ENCODE measurements around the gene TBL1XR1.
A peak's percentile ranks its signal among the peaks of the same experiment; 100 is the strongest.
"Not testable (repeated sequence)": the region's sequence is repeated elsewhere in the genome, so short reads cannot be mapped to it uniquely, and the experiment has no call there.

Gene TBL1XR1

DNA sequence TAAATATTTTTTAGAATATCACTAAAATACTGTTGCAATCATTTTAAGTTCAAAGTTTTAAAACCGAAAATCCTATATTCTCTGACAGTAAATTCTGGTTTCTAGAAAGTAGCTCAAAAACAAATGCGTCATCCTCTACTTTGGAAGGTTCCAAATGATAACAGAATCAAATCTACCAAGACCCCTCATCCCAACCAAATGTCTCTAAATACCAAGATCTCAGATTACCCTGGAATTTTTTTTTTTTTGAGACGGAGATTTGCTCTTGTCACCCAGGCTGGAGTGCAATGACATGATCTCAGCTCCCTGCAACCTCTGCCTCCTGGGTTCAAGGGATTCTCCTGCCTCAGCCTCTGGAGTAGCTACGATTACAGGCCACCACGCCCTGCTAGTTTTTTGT, 16.8 kb downstream of the TBL1XR1 start:
- DNase-seq, result no peak

DNA sequence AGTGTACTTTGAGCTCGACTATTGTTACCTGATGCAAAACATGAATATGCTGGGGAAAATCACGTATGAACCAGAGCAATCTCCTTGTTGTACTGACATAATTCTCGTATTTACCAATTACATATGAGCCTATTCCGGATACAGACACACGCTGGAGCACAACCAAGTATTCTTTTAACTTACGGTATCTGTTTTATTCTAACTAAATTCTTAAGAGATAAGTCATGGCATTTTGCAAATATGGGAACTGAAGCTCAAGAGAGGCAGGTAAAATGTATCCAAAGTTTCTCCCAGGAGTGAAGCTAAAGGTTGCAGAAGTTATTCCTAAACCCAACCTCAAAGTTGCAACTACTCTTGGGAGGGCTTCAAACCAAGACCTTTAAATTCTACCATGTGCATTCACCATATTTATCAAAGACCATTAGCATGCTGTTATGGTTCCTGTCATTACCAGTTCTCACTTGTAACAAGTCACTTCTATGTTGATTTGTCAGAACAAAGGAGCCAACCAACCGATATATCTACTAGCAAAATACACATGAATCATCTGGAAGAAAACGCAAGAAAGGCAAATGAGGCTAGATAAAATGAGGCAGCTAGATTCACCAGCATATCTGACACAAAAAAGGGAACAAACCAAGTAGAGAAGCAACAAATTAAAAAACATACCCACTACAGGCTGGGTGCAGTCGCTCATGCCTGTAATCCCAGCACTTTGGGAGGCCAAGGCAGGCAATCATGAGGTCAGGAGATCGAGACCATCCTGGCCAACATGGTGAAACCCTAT, 17.8 kb downstream of the TBL1XR1 start:
- no peak for DNase-seq

DNA sequence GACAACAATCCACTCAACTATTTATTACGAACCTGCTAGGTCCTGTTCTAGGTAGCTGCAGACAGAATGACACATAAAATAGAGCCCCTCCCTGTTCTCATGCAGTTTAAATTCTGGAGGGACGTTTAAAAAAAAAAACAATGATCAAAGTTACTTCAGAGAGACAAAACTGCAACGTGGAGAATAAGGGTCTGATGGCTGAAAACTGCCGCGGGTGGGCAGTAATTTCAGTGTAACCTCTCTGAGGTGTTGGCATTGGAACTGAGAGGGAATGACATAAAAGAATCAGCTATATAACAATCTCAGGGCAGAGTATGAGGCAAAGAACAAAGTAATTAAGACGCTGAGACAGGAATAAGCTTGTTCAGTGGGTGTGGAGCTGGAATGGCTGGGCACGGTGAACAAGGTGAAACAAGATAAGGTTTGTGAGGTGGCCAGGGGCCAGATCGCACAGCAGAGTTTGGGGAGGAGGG, 19.5 kb downstream of the TBL1XR1 start:
- no peak for DNase-seq

DNA sequence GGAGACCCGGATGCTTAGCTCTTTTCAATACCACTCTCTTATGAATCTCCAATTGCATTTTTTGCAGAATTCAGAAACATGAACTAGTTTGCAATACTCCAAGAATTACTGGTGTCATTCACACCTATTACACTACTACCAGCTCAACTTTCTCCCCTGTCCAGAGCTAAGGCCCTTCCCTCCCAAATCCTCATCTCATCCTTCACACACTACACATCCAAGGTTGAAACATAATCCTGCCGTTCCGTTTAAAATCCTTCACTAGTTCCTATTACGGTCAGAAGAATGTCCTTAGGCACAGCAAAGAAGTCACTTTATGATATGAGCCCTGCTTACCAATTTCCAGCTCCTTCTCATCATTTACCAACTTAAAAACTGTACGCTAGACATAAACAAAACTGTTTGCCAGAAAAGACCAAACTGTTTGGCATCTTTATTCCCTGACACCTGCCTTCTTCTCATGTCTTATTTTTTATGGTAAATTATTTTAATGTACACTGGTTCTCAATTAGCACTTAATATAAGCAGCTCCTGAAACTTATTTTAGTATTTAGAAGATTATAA, 22.6 kb downstream of the TBL1XR1 start:
- no peak for DNase-seq

DNA sequence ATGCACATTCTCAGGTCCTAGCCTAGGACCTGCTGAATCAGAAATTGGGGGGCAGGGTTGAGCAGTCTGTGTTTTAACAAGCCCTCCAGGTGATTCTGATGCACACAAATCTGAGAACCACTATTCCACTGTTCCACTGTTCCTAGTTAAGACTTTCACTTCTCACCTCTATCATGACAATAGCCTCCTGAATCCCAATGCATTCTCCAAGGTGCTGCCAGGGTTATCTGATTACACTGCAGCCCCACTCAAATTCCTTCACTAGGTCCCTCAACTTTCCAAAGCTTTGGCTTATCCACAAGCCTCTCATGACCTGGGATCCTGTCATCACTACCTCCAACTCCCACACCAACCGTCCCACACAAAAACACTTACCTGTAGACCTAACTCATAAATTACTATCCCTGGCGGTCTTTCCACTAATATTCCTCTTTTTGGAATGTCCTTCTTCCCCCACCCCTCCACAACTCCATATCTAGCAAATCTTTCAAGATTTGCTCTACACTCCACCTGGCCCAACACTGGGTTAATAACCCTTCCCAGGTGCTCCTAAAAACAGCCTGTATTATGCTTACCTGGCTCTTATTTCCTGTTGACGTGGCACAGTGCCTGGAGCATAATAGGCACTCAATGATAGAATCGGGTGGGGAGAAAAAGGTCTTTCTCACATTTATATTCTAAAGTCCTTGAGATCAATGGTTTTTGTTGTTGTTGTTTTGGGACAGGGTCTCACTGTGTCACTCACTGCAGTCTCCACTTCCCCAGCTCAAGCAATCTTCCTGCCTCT, 27.2 kb downstream of the TBL1XR1 start:
- no peak for DNase-seq

DNA sequence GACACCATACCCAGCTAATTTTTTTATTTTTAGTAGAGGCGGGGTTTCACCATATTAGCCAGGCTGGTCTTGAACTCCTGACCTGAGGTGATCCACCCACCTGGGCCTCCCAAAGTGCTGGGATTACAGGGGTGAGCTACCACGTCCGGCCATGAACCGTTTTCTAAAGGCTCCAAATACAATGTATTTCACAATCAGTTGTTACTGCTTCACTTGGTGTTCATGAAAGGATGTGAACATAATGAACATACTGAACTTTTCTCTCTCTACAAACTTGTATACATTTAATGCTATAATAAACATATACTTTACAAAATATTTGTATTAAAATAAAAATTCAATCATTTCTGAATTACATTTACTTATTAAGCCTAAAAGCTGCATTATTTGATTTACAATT, 28.9 kb downstream of the TBL1XR1 start:
- DNase-seq, result no peak

DNA sequence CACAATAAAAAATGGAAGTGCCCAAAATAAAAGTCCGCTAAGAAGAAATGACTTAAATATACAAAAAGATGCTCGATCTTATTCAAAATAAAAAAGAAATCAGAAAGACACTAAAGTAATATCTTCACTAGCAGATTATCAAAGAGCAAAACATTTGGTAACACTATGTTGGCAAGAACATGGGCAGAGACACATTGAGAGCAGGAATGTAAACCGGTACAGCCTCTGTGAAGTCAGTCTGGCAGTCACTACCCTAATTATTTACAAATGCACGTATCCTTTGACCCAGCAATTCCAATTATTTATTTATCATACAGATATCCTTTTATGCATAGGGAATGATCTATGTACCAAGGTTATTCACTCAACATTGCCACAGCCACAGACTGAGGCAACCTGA, 34.5 kb downstream of the TBL1XR1 start:
- DNase-seq, result no peak

DNA sequence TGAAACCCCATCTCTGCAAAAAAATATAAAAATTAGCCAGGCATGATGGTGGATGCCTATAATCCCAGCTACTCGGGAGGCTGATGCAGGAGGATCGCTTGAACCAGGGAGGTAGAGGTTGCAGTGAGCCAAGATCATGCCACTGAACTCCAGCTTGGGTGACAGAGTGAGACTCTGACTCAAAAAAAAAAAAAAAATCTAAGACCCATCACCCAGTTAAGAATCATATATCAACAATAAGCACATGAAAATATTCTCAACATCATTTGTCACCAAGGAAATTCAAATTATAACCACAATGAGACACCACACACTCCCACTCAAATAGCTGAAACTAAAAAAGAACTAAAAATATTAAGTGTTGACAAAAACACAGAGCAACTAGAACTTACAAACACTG, 35.7 kb downstream of the TBL1XR1 start:
- not testable (repeated sequence) for DNase-seq

DNA sequence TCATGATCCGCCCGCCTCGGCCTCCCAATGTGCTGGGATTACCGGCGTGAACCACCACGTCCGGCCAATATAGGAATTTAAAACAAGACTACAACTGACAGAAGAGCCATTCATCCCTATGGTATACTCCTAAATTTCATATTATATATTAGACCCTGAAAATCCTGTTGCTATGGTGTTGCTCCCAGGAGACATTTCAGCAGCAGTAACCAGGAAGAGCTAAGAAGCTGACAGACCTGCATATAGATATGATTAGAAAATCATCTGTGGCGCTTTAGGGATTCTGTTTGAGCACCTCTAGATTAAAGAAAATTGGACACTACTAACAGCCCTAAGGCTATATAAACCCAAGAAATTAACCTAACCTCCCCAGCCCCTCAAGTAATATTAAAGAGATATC, 38.8 kb downstream of the TBL1XR1 start:
- no peak for DNase-seq

DNA sequence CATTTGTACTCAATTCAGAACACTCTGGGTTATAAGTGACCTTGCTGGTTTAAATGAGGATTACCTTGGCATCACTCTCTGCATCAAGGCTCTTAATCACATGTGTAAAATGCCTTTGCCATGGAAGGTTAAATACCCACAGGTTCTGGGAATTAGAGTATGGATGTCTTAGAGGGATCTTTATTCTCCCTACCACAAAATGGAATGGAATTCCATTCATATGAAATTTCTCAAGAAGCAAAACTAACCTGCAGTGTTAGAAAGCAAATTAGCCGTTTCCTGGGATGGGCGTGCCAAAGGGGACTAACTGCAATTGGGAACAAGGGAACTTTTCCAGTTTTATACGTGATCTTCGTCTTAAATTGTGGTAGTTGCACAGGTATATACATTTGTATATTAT, 39.8 kb downstream of the TBL1XR1 start:
- DNase-seq, result no peak

DNA sequence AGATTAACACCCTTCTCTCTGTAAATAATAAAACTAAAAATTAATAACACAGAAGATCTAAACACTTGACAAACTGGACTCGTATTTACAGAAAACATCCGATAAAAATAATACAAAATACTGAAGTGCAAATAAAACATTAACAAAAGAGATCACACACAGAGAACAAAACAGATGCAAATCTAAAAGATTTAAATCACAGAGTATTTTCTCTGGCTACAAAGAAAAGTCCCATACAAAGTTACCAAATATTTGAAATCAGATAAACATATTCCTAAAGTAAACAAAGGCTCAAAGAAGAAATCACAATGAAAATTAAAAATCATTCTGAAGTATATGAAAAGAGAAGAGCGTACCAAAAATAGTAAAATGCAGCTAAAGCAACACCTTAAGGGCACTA, 42.5 kb downstream of the TBL1XR1 start:
- DNase-seq, result no peak

DNA sequence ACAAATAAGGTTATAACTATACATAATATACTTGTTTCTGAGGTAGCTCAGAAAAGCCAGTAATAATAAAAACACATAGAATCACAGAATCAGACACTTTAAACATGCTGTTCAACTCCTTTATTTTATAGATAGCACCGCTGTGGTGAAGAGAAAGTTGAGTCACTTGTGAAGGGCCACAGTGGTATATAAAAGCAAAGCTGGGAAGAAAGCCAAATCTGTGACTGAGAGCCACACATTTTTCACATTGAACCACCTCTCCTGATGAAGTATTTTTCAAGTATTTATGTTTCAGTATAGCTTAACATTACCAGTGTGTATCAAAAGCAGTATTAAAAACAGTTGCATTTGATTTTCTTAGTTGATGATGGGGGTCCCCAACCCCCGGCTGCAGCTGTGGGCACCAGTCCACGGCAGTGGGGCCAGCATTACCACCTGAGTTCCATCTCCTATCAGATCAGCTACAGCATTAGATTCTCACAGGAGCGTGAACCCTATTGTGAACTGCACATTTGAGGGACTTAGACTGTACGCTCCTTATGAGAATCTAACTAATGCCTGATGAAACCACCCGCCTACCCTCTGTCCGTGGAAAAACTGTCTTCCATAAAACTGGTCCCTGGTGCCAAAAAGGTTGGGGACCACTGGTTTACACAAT, 46.2 kb downstream of the TBL1XR1 start:
- DNase-seq, result peak in 1 of 2 donors; percentile 43

DNA sequence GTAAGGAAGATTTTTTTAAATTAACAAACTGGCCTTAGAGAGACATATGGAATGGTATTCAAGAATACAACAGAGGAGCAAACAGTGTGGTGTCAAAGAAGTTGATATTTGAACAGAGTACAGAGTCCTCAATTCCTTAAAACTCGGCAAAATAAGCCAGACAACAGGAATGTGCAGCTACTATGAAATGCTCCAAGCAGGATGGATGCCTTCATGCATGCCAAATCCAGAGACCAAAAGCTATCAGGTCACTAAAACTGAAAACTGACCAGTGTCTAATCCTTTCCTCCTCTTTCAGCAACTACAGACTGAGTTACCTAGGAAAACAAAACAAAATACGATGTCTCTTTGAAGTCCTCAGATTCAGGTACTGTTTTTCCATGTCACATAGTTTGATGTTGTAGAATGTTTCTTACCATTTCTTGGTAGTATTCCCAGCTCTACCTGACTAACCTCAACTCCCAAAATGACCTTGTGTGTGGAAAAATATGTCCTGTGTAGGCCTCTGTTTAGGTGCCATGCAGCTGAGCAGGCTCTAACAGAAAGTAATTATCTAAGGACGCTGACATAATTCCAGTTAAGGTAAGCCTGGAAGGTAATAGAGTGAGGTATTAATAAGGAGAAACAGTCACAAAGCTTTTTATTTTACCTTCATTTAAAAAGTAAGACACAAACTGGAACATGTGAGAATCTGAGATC, 46.9 kb downstream of the TBL1XR1 start:
- no peak for DNase-seq

DNA sequence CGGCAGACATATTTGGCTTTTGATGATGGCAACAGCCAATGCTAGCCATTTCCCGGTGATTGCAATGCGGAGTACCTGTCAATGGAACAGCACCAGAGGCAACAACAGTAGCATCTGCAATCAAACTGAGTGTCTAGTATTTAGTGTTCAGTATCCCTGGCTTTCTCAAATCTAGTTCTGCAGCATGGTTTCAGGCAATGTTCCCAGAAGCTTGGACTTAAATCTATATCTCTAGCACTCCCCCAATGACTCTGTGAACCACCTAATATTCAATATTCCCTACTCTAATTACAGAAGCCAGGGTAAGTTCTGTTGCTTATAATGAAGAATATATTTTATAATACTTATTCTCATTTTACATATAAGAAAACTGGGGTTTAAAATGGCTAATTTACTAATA, 48.2 kb downstream of the TBL1XR1 start:
- no peak for DNase-seq

DNA sequence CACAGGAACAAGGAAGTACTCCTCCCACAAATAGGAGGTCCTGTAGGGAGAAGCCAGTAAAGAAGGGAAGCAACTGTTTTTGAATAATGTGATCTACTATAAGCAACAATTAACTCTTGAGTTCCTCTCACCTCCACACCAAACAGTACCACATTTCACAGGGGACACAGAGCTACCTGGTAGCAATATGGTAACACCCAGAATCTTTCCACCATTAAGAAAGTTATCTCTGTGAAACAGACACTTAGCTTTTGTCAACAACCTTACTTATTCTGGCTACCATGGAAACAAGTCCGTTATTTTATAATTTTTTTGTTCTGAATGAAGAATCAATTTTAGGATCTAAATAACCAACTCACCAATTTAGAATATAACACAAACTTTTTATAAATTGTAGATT, 49.5 kb downstream of the TBL1XR1 start:
- no peak for DNase-seq

DNA sequence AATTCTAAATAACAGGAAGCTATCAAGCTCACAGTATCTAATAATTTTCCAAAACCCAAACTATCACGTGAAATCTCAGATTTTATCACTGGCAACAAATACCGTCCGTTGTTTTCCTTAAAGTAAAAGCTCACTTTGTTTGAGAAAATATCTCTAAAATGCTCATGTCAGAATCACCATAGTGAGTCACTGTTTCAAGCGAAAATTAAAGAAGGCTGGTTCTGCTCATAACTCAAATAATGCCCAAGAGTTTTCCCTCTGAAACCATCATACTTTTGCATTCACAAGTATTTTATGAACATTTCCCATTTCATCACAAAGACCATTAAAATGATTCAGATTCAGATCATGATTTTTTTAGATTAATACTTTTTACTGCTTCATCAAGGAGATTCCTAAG, 50.6 kb downstream of the TBL1XR1 start:
- DNase-seq, result peak in 1 of 2 donors; percentile 28

DNA sequence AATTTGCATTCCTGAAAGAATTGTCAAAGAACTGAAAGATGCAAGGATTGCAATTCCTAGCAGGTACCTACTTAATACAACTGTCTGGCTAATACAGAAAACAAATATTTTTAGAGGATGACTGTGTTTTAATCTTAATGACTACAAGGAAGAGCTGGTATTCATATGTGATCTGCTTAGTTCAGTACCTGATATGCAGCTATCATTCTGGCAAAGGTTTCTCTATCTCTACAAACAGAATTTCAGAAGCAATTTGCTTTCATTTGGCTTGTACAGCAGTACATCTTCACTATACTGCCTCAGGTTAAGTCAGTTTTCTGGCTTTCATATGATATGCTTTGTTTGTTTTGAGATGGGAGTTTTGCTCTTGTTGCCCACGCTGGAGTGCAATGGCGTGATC, 51.3 kb downstream of the TBL1XR1 start:
- no peak for DNase-seq

DNA sequence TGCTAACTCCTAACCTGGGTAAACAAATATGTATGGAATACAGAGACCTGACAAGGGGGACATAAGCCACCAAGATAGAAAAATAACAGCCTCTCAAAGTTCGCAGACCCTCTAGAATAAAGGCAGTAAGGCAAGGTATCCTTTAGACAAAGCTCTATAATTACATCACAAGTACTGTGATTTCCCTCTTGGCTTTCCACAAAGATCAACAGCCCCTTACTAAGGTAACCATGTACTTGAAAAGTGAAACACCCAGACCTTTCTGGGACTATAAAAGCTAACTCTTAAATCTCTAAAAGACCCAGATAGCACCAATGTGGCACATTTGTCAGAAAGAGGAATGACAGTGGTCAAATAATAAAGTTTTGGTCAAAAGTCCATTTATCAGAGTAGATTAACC, 51.9 kb downstream of the TBL1XR1 start:
- DNase-seq, result no peak

DNA sequence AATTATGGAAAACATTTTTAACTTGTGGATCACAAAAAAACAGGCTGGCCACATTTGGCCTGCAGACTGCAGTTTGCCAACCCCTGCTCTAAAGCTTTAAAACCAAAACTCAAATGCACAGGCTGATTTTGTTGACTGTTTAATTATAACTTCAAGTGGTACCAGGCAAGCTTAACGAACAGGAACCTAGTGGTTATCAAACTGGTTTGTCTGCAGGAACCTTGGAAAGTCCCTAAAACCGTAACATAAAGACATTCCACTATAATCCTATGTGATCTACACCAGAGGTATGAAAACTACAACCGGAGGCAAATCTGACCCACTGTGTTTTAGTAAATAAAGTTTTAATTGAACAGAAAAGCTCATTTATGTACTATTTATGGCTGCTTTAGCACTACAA, 52.4 kb downstream of the TBL1XR1 start:
- peak; percentile 6 to 69 for DNase-seq

DNA sequence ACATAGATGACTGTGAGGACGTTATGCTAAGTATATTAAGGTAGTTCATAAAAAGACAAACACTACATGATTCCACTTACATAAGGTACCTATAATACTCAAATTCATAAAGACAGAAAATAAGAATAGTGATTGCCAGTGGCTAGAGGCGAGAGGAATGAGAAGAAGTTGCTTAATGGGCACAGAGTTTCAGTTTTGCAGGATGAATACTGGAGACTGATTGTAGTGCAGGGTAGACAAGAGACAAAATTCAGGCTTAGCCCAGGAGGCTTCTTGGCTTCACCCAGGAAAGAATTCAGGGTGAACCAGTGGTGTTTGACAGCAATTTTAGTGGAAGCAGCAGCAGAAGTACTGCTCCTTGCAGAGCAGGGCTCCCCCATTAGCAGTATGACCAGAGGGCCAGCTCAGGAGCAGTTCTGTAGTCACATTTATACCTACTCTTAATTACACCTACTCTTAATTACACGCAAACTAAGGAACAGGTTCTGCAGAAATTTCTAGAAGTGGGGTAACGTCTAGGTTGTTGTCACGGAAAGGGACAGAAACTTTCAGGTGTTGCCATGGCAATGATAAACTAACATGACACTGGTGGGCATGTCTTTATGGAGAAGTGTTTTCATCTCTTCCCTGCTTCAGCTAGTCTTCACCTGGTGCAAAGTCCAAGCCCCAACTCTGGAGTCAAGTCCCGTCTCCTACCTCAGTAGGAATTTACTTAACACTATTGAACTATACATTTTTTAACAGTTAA, 55.2 kb downstream of the TBL1XR1 start:
- peak in 1 of 2 donors; percentile 45 for DNase-seq

DNA sequence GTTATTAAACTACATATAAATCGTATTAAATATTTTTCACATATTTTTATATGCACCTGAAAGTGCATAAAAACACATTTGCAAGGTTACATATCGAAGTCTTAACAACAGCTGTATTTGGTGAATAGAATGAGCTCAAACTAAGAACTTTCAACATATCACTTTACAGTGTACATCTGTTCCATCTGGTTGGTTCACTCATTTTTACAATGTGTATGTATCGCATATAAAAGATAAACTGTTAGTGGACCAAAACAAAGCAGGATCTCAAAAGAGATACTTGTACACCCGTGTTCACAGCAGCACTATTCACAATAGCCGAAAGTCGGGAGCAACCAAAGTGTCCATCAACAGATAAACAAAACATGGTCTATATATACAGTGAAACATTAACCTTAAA, 55.8 kb downstream of the TBL1XR1 start:
- DNase-seq, result no peak

DNA sequence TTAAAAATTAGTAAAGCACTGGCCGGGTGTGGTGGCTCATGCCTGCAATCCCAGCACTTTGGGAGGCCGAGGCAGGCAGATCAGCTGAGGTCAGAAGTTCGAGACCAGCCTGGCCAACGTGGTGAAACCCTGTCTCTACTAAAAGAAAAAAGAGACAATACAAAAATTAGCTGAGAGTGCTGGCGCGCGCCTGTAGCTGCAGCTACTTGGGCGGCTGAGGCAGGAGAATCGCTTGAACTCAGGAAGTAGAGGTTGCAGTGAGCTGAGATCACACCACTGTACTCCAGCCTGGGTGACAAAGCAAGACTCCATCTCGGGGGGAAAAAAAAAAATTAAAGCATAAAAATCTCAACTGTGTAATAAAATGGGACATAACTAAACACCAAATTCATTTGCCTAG, 58.1 kb downstream of the TBL1XR1 start:
- peak; percentile 12 to 60 for DNase-seq

Data from CD4-positive, alpha-beta T cell treated with Interferon alpha-2 for 1 hour (primary cell).